ENCODE data around the gene FAM24B.

DNA sequence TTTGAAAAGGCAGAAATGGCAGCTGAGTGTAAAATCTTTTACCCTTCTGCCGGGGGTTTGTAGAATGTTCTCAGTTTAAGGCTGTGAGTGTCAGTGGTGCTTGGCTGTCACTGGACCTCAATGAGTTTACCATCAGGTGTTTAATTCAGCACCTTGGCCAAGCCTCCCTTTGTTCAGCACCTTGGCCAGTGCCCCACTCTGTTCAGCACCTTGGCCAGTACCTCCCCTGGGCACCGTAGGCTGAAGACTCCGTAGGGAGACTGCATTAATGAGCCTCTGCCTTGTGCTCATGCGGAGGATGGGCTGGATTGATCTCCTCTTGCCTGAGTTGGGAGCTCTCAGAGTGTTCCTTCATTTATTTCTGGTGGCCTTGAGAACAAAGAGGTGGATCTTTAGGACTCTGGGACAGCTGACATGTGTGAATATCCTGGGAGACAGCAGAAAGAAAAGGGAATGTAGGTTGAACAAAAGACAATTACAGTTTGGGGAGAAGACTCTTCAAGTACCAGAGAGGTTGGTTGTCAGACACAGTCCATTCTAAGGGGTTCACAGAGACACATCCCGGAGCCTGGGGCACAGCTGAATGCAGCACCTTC, 32.6 kb upstream of the FAM24B start:
- TF ChIP-seq, protein P1, sequence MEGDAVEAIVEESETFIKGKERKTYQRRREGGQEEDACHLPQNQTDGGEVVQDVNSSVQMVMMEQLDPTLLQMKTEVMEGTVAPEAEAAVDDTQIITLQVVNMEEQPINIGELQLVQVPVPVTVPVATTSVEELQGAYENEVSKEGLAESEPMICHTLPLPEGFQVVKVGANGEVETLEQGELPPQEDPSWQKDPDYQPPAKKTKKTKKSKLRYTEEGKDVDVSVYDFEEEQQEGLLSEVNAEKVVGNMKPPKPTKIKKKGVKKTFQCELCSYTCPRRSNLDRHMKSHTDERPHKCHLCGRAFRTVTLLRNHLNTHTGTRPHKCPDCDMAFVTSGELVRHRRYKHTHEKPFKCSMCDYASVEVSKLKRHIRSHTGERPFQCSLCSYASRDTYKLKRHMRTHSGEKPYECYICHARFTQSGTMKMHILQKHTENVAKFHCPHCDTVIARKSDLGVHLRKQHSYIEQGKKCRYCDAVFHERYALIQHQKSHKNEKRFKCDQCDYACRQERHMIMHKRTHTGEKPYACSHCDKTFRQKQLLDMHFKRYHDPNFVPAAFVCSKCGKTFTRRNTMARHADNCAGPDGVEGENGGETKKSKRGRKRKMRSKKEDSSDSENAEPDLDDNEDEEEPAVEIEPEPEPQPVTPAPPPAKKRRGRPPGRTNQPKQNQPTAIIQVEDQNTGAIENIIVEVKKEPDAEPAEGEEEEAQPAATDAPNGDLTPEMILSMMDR (IDR thresholded peaks at IDR 0.05): no peak
- no peak for TF ChIP-seq POLR2A (IDR thresholded peaks at IDR 0.05)

All from uterus (tissue), 2 donors.